Amniotic epithelial cell (primary cell): ENCODE measurements around the gene ARL8A.
"Not testable (repeated sequence)": the region's sequence is repeated elsewhere in the genome, so short reads cannot be mapped to it uniquely, and the experiment has no call there.

Experiments
- DNase-seq: peaks from one replicate; pipeline ENCODE4 v3.0.0-alpha.2; 2010; ENCODE audit warnings: low read depth

ARL8A gene

DNA sequence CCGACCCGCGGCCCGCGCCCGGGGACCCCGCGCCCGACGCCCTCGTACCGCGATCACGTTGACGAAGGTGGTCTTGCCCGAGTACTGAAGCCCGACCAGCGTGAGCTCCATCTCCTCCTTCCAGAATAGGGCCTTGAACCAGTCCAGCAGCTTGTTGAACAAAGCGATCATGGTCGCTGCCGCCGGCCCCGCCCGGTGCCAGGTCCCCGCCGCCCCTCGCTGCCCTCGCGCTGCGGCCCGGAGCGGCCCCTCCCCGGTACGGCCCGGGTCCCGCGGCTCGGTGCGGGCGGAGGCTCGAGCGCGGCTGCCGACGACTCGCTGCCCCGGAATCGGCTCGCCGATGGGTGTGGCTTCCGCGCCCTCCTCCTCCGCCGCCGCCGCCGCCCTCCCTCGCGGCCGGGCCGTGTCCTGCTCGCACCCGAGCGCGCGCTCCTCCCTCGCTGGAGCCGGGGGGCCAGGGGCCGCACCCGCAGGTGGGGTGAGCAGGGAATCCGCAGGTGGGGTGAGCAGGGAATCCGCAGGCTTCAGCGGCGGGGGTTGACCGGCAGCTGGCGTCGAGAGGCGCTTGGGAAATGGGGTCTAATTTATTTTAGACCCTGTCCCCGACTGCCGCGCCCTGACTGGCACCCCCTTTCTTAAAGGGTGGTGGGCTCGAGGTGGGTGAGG lies at the start of gene ARL8A:
Gene ARL8A (minus strand): TSS at position 336 of the 666 bp plus-strand sequence. CDS start 165 bp downstream, at position 171.
- no peak for DNase-seq

DNA sequence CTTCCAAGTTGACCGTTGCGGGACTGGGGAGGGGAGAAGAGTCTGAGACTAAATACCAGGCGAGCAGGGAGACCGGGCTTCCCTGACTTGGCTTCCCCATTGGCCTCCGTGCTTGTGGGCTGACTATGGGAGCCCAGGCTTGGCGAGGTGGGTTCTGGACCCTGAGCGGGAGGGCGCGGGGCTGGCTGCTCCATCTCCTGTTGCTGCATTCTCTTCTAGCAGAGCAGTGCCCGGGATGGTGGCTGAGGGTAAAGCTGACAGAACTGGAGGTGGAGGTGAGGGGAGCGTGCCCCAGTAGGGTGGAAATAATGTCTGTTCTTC lies 49.8 kb upstream of the ARL8A start:
- DNase-seq = no peak

DNA sequence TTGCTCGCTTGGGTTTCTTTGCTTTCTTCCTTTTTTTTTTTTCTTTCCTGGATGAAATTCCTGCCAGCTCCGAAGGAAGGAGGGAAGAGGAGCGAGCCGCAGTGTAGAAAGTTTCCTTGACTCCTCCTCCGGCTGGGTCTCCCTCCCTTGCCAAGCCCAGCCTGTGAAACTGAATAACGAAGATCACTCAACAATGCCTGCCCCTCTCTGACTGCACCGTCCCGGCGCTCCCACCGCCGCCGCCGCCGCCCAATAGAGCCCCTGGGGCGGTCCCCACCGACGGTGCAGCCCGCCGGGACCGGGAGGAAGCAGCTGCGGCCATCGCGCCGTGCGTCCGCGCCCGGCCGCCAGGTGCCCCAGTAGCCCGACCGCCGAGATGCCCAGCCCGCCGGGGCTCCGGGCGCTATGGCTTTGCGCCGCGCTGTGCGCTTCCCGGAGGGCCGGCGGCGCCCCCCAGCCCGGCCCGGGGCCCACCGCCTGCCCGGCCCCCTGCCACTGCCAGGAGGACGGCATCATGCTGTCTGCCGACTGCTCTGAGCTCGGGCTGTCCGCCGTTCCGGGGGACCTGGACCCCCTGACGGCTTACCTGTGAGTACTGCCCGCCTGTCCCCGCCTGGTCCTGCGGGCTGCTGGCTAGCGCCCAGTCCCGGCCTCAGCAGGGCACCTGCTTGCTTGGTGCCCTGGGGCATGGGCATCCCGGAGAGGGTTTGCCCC lies 49.2 kb upstream of the ARL8A start, which contains the start of gene LGR6:
Gene LGR6 (plus strand): TSS at position 186 of the 714 bp plus-strand sequence. CDS start 191 bp downstream, at position 377.
- no peak for DNase-seq

DNA sequence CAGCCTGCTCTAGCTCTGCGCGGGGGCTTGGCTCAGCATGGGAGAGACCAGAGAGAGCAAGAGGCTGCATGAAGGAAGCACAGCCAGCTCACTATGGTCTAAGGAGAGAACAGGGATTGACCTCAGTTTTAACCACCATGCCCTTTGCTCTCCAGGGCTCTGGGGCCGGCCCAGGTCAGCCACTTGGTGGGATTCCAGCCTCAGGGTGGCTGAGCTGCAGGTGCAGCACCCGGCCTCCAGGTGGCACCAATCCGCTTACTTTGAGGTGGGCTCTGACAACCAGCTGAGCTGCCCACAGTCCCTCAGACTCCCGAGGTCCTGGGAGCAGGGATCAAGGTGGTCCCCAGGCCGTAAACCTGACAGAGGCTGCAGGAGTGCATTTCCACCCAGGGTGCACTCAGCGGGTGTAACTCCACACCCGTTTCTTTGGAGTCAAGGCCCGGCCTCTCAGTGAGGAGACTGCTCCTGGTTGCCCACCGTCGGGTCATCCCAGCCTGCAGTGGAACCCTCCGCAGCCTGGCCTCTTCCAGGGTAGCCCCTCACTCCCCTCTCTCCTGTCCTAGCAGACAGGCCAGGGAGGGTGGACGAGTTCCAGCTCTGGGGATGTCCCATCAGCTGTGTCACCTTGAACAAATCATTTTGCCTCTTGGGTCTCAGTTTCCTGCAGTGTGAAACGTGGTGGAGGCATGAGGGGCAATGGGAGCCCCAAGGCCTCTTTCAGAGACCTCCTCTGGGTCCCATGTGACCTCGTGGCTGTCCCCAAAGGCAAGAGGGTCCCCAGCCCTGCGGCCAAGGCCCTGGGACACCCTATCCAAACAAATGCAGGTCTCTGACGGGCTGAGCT lies 48.5 kb upstream of the ARL8A start:
- DNase-seq = peak; percentile 28

DNA sequence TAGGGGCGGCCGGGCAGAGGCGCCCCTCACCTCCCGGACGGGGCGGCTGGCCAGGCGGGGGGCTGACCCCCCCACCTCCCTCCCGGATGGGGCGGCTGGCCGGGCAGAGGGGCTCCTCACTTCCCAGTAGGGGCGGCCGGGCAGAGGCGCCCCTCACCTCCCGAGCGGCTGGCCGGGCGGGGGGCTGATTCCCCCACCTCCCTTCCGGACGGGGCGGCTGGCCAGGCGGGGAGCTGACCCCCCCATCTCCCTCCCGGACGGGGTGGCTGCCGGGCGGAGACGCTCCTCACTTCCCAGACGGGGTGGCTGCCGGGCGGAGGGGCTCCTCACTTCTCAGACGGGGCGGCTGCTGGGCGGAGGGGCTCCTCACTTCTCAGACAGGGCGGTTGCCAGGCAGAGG lies 46.9 kb upstream of the ARL8A start:
- not testable (repeated sequence) for DNase-seq

DNA sequence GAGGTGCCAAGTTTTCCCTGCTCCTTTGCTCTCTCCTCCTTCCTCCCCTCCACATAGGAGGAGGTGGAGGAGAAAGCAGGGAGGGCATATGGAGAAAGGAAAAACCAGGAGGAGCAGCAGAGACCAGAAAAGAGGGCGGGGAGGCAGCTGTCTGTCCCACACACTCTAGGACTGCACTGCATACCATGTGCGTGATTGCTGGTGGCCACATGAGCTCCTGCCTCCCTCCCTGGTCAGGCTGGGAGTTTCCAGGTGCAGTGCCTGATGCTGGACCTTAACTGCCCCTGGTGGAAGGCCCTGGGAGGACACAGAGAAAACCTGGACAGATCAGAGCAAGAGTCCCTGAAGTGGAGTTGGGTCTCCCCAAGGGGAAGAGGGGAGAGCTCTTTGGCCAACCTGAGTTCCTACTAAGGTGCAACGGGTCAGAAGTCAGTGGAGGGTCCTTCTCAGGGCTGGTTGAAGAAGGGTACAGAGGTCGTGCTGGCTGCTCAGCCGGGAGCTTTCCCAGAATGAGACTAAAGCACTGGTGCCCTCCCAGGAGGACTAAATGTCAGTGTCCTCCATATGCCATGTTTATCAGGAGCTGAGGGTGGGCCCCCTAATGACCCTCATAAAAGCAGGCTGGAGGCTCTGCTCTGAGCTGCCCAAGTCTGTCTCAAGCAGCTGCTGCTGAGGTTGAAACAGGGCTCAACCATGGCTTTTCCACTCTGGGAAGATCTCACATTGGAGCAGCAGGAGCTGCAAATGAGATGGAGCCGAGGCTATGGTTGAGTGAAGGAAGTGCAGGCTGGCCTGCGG lies 45.6 kb upstream of the ARL8A start:
- no peak for DNase-seq

DNA sequence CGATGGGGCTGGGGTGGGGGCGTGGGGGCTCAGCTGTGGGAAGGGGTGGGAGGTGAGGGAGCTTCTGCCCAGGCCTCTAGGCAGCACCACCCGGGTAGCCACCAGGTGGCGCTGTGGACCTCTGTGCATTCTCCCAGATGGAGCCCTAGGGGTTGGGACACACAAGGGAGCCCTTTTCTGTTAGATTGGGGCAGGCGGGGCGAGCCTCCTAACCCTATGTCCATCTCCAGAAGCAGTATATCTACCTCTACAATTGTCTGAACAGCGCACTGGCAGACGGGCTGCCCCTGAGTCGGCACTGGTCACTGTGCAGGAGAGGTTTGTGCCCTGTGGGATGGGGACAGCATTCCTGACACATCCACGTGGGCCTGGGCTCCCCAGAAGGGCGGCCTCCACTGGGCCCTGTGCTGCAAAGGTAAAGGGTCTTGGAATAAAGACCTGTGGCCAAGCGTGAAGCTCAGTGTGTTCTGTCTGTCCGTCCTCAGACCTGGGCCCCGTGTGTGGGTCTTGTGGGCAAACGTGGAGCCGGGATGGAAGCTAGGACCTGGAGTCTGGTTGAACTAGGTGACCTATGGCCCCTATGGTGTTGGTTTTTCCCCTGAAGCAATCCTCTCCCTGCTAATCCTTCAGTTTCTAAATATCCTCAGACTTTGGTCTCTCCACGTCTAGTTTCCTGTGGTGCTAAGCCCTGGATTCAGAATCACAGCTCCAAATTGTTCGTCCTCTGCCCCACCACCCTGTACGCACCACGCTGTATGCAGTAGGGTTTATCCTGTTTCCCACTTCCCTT lies 44.7 kb upstream of the ARL8A start:
- no peak for DNase-seq

DNA sequence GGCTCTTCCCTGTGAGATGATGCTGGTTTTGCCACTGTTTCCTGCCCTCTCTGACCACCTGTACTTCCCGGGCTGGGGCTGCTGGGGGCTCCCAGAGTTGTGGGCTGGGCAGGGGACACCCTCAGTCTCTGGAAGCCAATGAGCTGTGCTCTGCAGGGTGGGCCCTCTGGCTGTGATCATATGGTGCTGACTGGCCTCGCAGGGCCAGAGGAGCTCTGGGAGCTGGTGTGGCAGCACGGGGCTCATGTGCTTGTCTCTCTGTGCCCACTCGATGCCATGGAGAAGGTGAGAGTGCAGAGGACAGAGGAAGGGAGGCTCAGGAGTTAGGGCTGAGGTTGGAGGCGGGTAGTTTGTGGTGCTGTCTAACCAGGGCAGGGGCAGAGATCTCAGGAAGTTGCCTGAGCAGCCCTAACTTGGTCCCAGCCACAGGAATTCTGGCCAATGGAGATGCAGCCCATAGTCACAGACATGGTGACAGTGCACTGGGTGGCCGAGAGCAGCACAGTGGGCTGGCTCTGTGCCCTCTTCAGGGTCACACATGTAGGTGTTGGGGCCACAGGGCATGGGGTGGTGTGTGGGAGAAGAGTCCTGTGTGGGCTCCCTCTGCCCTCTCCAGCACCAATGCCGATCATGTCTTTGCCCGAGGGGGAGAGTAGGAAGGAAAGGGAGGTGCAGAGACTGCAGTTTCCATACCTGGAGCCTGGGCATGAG lies 43.3 kb upstream of the ARL8A start:
- no peak for DNase-seq

DNA sequence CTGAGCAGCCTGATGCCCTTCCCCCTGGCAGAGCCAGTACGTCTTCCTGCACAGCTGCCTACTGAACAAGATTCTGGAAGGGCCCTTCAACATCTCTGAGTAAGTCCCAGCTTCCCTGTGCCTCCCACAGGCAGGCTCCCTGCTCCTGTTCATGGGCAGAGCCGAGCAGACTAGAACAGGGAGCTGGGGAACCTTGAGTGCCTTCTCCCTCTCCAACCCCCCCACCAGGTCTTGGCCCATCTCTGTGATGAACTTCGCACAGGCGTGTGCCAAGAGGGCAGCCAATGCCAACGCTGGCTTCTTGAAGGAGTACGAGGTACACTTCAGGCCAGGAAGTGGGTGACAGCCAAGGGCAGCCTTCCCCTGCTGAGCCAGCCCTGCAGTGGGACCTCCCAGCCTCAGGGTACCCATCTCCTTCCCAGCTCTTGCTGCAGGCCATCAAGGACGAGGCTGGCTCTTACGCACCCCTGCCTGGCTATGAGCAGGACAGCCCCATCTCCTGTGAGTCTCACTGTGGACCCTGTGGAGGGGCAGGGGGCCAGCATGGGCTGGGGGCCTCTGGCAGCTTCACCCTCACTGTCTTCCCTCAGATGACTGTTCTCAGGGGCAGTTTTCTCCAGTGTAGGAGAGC lies 42.6 kb upstream of the ARL8A start:
- DNase-seq = no peak

DNA sequence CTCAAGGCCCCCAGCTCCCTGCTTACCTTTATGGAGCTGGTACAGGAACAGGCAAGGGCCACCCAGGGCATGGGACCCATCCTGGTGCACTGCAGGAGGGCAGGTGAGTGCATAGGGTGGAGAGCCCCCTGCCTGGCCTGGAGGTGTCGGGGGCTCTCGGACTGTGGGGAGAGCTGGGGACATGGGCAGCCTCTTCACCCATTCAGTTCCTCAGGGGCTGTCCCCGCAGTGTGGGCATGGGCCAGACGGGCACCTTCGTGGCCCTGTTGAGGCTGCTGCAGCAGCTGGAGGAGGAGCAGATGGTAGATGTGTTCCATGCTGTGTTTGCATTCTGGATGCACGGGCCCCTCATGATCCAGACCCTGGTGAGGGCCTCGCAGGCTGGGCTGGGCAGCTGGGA lies 41.8 kb upstream of the ARL8A start:
- no peak for DNase-seq

DNA sequence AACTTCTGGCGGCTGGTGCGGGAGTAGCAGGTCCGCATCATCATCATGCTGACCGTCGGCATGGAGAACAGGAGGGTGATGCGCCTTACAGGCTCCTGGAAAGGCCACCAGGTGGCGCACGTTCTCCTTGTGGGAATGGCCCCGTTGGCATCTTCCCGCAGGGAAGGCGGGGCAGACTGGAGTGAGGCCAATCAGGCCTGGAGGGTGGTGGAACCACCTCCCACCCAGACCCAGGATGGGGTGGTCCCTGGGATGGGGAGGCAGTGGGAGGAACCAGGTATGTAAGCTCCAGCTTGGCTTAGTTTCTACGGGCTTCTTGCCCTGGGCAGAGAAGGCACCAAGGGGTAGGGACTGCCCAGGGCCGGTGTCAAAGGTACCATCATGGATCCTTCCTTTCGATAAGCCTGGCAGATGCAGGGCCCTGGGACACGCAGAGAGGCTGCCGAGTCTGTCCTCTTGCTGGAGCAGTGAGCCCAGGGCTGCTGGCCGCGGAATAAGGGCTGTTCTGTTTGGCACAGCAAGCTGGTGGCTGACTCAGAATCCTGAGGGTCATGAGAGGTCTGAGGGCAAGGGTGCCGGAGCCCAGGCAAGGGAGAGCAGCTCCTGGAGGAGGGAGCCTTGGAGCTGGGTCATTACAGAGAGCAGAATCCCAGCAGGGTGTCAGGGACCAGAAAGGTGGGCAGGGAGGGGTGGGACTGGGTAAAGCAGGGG lies 40.4 kb upstream of the ARL8A start:
- DNase-seq = peak; percentile 80

DNA sequence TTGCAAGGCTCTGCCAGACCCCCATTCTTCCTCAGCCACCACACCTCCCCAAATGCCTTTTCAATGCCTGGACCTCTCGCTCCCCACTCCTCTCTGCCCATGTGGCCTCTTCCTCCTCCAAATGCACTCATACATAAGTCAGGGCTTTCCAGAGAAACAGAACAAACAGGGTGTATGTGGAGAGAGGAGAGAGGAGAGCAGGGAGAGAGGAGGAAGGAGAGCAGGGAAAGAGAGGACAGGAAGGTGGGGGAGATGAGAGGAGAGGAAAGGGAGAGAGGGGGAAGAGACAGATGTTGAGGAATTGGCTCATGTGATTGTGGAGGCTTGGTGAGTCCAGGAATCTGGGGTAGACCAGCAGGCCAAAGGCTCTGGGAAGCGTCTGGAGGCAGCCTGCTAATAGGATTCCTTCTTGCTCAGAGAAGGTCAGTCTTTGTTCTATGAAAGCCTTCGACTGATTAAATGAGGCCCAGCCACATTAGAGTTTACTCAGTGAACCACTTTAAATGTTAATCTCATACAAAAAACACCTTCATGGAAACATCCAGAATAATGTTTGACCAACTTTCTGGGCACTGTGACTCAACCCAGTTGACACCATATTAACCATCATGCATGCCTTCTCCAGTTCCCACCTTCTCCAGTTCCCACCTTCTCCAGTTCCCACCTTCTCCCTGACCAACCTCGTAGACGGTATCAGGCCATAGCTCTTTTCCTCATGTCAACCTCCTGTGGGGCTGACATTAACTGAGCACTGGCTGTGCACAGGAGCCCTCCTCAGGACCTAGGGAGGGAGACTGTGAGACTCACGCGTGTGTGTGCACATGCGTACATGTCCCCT lies 37.7 kb upstream of the ARL8A start:
- no peak for DNase-seq

DNA sequence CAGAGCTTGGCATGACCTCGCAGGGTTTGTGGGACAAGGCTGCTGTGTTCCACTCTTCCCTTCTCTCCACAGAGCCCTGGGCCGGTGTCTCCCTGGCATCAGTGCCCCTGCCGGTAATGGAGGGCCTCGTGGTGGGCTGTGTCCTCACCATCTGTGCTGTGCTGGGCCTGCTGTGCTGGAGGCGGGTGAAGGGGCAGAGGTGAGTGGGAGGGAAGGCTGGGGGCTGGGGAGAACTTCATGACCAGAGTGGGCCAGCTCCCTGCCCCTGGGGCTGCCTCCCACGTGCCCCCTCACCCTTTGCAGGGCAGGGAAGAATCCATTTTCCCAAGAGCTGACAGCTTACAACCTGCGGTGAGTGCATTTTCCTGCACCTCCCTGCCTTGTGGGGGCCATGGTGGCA lies 37.0 kb upstream of the ARL8A start:
- DNase-seq = no peak

DNA sequence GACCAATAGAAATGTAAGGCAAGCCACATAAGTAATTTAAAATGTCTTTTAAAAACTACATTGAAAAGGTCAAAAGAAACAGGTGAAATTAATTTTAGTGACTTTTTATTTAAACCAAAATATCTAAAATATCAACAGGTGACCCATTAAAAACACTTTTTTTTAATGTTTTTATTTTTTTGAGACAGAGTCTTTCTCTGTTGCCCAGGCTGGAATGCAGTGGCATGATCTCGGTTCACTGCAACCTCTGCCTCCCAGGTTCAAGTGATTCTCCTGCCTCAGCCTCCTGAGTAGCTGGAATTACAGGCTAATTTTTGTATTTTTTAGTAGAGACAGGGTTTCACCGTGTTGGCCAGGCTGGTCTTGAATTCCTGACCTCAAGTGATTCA lies 36.2 kb upstream of the ARL8A start:
- DNase-seq = not testable (repeated sequence)

DNA sequence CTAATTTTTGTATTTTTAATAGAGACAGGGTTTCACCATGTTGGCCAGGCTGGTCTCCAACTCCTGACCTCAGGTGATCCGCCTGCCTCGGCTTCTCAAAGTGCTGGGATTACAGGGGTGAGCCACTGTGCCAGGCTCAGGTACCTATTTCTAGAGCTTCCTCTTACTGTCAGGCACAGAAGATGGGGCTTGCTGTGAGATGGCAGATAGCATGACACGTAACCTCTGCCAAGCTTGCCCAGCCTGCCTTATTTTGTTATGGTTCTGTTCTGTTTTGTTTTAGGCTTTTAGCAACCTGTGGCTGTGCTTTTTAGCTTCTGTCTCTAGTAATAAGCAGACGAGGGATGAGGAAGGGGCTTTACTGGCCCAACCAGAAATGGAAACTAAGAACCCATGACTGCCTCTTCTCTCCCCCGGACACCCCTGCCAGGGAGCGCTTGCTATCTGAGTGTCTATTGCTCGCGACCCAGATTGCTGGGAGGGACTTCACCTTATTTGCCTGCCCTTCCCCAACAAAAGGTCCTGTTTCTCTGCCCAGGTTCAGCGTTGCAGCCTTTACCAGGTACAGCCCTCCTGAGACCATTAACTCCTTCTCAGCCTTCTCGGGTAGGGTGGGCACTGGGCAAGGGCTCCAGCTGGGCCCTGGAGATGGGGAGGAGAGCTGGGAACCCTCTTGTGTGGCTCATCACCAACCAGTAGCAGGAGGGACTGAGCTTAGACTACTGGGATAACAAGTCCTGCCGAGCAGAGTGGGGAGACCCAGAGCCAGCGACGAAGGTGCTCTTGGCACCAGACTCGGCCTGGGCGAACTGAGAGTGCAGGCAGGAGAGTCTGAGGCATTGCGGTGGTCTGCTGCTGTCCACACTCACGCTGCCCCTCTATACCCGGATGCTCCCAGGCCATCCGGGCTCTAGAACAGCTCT lies 35.6 kb upstream of the ARL8A start:
- no peak for DNase-seq

DNA sequence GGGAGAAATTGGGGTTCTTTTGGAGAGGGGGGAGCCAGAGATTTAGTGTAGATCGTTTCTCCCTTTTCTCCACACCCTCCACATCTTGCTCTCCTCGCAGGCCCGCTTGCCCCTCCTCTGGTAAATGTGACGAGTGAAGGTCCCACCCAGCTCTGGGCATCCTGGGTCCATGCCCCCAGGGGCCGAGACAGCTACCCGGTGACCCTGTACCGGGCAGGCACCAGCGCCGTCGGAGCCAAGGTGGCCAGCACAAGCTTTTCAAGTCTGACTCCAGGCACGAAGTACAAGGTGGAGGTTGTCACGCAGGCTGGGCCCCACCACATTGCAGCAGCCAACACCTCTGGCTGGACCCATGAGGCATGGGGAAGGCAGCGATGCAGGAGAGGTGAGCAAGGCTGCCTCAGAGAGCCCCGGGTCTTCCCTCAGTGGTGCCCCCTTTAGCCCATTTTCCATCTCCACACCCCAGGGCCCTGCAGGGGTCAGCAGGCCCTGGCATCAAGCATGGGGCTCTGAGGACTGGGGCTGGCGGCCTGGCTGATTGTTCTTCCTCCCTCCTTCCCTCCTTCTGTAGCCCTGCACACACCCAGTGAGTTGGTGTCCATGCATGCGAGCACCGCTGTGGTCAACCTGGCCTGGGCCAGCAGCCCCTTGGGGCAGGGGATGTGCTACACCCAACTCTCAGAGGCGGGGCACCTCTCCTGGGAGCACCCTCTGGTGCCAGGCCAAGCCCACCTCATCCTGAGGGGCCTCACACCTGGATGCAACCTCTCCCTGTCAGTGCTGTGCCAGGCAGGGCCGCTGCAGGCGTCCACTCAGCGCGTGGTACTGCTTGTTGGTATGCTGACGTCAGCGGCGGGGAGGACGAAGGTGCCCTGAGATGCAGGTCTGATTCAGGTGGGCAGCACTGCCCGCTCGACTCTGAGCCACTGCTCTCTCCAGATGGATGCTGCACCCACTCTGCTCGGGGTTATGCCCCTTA lies 32.7 kb upstream of the ARL8A start:
- no peak for DNase-seq
